ENCODE measurements around the gene CAVIN2.

Gene CAVIN2, protein sequence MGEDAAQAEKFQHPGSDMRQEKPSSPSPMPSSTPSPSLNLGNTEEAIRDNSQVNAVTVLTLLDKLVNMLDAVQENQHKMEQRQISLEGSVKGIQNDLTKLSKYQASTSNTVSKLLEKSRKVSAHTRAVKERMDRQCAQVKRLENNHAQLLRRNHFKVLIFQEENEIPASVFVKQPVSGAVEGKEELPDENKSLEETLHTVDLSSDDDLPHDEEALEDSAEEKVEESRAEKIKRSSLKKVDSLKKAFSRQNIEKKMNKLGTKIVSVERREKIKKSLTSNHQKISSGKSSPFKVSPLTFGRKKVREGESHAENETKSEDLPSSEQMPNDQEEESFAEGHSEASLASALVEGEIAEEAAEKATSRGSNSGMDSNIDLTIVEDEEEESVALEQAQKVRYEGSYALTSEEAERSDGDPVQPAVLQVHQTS

DNA sequence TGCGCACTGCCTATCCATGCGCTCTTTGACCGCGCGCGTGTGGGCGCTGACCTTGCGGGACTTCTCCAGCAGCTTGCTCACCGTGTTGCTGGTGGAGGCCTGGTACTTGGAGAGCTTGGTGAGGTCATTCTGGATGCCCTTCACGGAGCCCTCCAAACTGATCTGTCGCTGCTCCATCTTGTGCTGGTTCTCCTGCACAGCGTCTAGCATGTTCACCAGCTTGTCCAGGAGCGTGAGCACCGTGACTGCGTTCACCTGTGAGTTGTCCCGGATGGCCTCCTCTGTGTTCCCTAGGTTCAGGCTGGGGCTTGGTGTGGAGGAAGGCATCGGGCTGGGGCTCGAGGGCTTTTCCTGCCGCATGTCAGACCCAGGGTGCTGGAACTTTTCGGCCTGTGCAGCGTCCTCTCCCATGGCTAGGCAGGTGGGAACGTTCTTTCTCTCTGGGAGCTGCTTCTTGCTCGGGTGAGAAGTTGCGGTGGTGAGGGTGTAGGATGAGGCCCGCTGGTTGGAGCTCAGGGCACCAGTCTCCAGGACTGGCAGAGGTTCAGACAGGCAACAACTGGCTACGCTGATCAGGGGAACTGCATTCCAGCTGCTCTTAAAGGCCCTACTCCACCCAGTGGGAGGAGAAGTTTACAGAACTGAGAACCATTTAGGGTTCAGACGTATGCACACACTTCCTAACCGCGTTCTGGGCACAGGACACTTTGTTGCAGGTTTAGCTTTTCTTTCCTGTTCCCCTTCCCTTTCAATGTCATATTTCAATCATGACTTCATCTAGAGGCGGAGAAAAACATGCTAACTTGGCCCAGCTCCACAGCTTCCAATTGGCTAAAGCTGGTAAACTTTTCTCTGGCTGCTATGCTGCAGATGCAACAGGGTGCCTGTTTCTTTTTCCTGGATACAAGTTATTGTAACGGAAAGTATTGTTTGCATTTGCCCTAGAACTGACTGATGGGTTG is at the start of gene CAVIN2:
Gene CAVIN2 (minus strand): TSS at position 574 of the 962 bp plus-strand sequence. CDS start 163 bp downstream, at position 411.
- no peak for DNase-seq

DNA sequence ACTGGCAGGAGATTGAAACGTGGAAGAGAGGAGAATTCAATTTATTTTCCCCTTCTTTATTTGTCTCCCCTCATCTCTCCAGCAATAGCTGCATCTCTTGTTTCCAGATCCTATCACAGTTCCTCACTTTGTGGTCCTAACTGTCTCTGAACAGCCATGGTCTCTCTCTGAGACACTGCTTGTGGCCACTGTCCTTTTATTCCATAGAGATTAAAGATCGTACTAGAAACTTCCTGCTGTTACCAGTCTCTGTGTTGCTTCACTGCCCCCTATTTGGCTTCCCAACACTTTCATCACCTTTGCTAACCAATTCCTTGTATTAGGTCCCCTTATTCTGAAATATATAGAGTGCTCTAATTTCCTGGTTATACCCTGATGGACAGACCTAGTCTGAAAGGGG is 48.9 kb upstream of the CAVIN2 start:
- no peak for DNase-seq

DNA sequence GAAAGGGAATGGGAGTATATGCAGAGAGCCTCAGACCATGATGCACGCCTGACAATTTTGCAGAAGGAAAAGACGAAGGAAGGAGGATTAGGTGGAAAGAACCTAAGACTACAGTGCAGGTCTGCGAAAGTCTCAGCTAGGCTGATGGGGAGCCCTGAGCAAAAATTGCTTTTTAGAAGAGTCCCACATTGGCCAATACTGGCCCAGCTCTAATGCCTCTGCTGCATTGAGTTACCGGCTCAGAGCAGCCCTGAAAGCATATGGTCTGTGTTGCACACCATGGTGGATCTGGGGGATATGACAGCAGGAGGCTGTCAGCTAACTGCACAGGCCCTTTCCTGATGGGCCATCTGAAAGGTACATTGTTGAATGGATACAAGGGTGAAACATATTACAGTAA is 48.3 kb upstream of the CAVIN2 start:
- DNase-seq = no peak

DNA sequence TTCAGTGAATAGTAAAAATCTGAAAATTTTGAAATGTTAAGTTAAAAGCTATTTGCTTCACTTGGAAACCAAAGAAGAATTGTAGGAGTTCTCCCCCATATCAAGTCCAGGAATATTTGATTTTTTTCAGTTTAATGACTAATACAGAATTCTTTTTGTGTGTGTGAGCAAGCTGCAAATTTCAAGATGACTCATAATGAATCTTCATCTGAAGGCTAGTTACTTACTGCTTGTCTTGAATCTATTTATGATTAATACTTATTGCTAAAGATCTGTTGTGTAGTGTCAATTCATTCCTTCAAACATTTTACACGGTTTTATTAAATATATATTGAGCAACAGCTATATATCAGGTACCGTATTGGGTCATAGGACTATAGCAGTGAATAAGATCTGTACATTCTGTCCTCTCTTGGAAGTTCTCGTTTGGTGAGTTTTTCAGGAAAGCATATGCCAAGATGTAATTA is 47.8 kb upstream of the CAVIN2 start:
- DNase-seq = no peak

DNA sequence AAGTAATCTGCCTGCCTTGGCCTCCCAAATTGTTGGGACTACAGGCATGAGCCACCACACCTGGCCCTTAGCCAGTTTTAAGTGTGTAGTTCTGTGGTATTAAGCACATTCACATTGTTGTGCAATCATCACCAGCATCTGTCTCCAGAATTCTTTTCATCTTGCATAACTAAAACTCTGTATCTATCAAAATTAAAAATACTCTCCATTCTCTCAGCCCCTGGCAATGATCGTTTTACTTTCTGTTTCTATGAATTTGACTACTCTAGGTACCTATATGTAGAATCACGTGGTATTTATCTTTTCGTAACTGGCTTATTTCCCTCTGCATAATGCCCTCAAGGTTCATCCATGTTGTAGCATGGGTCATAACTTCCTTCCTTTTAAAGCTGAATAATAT is 45.5 kb upstream of the CAVIN2 start:
- no peak for DNase-seq

DNA sequence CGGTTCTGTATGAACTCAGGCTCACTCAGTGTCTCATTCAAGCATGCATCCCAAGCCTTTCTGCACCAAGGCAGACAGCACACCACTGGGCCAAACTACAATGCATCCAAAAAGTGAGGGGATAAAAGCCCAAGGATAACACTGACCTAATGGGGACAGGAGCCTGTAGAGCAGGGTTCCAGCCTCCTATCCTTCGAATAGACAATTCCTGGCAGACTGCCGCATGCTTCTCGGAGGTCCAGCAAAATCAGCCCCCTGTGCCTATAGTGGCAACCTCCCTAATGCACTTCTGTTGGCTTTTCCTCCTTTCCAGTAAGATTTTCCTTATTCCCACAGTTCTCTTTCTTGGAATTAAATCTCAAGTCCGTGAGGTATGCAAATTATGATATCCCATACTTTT is 44.8 kb upstream of the CAVIN2 start:
- DNase-seq = no peak

DNA sequence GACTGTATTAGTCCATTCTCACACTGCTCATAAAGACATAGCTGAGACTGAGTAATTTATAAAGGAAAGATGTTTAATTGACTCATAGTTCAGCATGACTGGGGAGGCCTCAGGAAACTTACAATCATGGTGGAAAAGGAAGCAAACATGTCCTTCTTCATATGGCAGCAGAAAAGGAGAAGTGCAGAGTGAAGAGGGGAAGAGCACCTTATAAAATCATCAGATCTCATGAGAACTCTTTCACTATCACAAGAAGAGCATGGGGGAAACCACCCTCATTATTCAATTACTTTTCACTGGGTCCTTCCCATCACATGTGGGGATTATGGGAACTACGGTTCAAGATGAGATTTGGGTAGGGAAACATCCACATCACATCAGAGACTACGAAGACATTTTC is 43.0 kb upstream of the CAVIN2 start:
- DNase-seq = no peak

DNA sequence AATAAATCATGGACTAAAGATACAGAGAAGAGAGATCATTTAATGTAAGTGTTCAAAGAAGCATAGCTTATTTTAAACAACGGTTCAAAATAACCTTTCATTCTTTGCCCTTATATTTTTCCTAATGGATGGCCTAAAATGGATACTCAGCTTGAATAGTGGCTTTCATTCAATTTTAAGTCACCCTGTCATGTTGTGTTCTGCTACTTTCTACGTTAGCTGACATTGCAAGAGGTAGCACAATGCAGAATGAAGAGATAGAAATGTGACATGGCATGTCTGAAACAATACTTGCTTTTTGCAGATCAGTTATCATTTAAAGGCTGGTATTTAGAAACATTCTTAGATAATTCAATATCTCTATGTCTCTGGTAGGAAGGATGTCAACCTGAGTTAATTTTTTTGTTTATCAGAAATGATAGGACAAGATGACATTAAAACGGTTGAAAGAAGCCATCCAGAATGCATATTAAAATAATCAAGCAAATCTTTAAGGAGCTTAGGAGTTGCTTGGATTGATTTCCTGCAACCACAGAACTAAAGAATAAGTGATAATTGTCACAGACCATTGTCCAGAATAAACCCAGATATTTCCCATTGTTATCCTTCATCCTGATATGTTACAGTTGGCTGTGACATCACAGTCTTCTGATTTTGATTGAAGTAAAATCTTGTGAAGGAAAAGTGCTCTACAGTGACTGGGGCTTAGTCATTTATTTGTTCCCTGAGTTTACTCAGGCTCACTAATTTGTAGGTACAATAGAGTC is 41.7 kb upstream of the CAVIN2 start:
- no peak for DNase-seq

DNA sequence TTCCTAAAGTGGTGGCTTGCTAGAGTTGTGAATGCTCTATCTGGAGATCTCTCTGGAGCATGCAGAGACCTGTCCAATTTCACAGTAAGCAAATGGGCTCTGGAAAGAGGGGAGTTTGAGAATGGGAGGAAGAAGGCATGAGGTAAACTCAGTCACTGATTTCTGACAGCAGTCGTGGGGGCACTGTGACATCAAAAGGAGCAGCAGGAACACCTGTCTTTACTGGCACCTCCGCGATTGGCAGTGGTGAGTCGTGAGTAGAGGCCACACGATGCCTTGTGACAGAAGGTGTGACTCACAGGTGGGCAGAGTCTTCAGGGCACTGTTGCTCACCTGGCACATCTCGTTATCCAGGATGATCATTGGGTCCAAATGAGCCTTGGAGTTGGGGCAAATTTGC is 38.8 kb upstream of the CAVIN2 start:
- no peak for DNase-seq

DNA sequence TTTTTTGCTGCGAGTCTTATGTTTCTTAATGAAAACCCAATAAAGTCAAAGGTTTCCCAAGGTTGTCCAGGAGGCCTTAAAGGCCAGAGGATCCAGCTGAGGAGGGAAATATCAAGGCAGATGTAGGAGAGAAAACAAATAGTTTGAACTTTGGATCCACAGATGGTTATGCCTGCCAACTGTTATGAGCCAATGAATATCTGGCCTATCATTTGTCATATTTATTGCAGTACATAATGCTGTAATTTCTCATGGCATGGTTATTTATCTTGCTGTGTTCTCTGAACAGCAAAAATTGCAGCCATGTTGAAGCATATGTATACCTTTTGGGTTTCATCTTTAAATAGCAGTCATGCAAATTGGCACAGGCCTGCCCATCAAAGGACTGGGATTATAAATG is 38.2 kb upstream of the CAVIN2 start:
- DNase-seq = no peak

DNA sequence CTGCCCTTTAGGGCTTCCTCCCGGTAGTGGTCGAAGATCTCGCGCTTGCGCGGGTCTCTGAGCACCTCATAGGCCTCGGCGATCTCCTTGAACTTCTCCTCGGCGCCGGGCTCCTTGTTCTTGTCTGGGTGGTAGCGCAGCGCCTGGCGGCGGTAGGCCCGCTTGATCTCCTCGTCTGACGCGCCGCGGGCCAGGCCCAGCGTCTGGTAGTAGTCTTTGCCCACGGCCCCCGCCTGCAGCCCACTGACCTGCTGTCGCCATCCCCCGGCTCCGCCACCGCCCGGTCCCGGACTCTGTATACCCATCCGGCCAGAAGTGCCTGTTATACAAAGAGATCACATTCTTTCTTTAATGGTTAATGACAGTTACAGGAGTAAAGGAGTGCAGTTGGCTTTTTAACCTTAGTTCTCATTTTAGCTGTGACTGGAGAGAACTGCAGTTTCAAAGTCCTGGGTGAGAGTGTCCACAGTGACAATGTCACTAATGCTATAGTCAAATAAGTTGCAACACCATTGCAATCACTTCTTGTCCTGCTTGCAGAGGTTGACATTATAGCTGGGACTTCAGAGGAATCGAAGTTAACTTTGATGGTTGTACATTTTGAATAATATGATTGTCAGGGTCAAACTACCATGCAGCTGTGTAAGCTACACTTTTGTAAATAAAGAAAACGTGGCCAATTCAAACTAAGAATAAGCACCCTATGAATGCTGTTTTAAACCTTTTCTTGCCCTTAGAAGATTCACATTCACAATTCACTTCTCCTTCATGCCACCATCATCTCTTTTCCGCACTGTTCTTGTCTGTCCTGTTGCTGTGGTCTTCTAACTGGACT is 35.3 kb upstream of the CAVIN2 start:
- DNase-seq = no peak

DNA sequence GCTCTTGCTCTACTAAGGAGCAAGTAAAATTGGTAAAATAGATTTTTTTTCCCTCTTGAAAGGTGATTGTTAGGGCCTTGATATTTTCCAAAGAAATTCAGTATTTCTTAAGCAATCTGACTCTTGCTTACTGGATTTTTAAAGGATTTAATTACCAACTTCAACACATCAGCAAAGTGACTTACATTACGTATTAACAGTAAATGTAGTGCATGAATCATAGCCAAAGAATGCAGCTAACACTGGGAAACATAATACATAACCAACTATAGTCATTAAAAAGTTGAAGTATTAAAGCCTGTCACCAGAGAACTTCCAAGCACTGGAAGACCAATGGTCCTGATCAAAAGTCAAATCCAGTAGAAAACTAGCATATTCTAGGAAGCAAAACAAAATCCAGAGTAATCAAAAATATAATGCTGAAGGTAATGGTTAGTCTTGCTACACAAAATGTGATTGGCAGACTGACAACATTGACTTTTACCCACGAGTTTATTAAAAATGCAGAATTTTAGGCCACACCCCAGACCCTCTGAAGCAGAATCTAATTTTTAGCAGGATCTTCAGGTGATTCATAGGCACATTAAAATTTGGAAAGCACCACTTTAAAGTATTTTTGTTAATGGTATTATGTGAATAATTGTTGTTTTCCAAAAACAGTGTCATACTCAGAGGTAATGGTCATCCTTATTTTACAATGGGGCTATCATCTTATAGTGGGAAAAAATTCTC is 31.8 kb upstream of the CAVIN2 start:
- no peak for DNase-seq

DNA sequence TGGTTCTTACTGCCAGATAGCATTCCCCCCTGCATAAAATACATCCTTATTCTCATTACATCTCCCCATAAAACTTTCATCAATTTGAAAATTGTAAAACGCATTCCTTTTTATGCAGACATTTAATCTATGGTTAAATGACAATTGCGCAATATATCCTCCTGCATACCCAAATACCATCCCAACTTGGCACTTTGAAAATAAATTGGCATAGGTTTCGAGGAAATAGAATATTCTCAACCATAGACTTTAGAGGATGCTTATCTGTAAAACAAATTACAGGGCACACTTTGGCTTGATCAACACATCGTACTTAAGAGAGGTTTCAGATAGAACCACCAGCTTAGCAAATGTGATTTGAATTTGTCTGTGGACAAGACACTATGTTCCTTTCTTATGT is 31.0 kb upstream of the CAVIN2 start:
- DNase-seq = no peak

DNA sequence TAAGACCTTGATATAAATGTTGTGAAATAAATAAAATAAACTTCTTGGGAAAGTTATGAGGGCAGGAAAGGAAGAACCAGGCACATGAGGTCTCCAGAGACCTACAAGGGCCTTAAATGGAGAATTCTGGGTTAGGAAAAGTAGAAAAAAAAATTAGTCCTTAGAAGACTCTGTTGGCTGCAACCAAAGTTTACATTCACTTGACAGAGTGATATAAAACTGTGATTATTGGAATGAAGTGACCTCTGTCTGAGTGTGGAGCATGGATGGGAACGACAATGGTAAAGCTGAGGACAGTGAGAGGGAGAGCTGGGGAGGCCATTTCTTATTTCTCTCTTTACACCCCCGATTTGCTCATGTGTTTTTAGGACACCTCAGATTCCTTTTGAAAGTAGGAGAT is 29.0 kb upstream of the CAVIN2 start:
- no peak for DNase-seq

DNA sequence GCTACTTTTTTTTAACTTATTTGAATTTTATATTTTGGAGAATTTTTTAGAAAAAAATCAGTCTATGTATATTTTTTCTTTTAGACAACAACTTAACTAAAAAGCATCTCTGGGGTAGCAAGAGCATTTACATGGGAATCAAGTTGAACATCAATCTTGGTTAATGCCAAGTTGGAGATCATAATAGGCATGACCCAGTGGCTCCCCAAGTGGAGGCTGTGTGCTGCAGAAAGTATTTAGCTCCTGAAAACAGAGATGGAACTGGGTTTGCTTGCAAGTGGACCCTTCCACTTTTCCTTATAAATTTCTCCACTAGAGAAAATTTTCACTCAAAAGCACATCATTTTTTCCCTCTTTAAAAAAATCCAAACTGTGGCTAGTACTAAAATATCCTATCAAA is 23.9 kb upstream of the CAVIN2 start:
- no peak for DNase-seq

DNA sequence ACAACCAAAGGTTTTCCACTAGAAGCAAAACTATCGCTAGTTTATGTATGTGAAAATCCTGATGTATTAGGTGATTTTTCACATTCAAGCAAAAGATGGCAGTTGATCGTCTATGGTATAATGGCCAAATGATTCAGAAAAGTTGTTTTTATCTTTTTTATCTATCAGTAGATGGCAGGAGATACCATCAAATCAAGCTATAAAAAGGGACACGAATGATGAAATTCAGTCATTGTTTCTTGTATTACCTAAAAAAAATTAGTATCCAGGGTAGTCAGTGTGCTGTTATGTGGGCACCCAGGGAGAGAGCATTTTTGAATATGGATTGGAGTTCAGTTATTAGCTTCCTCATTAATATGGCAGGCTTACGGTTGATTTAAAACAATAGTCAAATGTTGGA is 22.9 kb upstream of the CAVIN2 start:
- DNase-seq = no peak

DNA sequence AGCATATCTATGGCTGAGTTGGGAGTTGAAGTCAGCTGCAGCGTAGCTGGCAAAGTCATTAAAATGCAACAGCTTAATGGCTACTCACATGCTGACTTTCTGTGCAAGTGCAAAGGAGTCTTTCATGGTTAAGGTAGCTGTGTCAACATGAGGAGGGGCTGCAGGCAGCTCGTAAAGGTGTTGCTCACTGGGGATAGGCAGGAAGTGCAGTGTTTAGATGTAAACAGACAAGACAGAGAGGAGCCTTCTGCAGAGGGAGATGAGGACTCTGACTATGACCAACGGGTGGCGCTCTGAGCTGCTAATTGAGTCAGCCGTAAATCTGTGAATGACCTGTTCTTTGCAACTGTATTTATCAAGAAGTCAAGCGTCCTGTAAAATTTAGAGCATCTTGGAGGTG is 22.3 kb upstream of the CAVIN2 start:
- no peak for DNase-seq

DNA sequence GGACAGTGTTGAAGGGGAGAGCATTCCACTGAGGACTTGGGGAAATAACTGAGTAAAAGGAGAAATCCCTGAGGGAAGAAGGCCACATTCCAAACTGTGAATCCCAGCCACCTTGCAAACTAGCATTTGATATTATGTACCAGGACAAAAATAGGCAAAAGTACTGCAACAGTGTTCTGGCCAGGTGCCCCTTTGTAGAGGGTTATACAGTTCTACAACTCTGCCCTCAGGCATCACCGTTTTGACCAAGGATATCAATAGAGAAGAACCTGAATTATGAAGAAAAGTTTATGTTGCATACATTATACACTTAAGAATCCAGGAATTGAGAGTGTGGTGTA is 20.6 kb upstream of the CAVIN2 start:
- no peak for DNase-seq

DNA sequence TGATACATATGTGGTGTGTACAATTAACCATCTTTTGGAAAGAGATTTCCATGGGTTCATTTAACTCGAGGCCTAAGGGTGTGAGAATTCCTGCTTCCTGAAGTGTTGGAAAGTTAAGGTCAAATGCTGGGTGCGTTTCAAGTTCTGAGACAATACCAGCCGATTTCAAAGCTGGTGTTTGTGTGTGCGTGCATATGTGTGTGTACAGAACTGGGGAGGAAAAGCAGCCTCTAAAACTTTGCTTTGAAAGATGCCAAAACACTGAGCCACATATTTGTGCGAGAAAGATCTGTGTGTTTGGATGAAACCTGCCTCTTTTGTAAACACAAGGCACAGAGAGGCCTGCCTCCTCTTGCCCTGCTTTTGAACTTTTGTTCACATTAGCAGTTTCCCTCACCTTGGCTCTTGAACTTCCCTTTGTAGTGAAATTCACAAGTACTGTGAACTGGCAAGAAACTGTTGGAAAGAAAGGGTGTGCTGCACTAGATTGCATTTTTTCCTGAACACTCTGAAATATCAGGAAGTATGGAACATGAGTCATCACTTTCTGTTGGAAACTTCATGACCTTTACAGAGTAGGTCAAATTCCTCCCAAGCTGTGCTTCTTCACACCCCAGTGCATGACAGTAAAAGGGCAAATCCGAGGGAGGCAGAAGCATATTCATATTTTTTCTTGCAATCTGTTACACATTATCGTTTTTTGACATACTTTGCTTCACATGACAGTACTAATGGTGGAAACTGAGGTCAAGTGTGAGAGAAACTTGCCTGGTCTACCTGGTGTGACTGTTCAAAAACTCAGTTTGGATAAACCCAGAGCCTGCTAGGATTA is 20.0 kb upstream of the CAVIN2 start:
- no peak for DNase-seq

DNA sequence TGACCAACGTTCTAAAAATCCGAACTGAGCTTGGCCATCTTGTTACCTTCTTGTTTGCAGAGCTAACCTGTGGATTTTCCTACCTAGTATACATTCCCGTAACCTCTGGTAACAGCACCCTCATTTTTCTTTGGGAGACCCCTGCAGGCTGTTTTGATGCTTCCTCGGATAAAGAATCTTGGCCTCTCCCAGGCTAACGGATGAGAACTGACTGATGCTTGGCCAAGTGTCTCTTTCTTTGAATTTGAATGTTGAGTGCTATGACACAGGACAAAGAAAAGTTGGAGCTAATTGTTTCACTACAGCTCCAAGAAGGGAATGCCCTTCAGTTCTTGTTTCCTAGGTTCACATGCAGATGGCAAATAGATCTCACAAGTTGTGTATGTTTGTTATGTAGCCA is 19.3 kb upstream of the CAVIN2 start:
- DNase-seq = no peak

Measured in stimulated activated CD4-positive, alpha-beta T cell treated with anti-CD3 and anti-CD28 coated beads, Interleukin-15, amount 100 ng/mL, for 24 hours (primary cell).